Measurements from ENCODE around the gene TSR1. TPM values are rescaled to one million over a fixed set of nuclear protein-coding genes. Genes with fewer than 3 reads are reported as not detected.

Gene TSR1
- total RNA-seq, 1 experiment from 2014 or later = 30.9 TPM

DNA sequence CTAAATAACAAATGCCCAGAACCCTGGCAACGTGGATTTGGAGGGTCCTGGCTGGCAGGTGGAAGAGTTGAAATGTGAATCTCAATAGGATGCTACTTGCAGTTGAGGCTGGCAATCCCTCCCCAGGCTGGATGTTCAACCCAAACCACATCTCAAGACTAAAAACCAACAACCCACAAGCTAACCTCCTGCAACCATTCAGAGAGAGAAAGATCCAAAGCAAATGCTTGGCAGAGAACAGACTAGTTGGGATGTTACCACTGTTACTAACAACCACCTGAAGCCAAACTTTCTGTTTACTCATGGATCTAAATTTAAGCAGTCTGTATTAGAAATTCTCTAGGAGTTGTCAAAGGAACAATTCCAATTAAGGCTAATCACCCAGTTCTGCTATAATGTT is 60.5 kb downstream of the TSR1 start:
- Histone ChIP-seq H3K9me3 (no peaks in the 10 kb centered on the region), H3K4me3 (no peak overlapping the region), H3K36me3 (peaks cover 6% of the 10 kb centered on the region), H3K27me3 (no peaks in the 10 kb centered on the region)
- DNase-seq = no peak

DNA sequence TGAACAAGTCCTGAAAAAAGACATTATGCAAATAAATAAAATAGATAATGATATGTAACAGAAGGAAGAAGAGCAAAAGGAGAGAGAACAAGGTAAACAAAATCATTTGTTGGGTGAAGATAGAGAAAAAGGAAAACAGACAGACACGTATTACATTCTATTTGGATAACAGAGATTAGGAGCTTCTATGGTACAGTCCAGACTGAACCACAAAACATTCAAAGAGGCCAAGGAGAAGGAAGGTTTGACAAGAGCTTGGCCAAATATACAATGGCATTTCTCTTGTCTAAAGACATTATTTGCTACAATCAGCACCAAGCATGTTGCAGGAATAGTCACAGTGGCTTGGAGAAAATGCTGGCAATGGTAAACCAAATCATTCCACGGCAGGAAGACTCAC is 61.8 kb downstream of the TSR1 start:
- DNase-seq = no peak
- Histone ChIP-seq H3K27me3 (no peaks in the 10 kb centered on the region), H3K4me3 (no peak overlapping the region), H3K36me3 (no peaks in the 10 kb centered on the region), H3K9me3 (no peaks in the 10 kb centered on the region)

Other genes starting within 250 kb of the TSR1 start
- 15.3 and 24.9 TPM in 2 replicates for gene SMG6, start 32.7 kb downstream of the TSR1 start, total RNA-seq (2014; rRNA removed; shearing (Covaris generic); ENCODE audit: low replicate concordance)
- gene SRR, start 32.5 kb downstream of the TSR1 start, total RNA-seq (2014; rRNA removed; shearing (Covaris generic); ENCODE audit: low replicate concordance) = 26.5 and 34.3 TPM in 2 replicates
- 7.8 and 9.6 TPM in 2 replicates for gene SGSM2, start 1.0 kb upstream of the TSR1 start, total RNA-seq (2014; rRNA removed; shearing (Covaris generic); ENCODE audit: low replicate concordance)
- 0.07 and 1.4 TPM in 2 replicates for gene MNT, start 64.6 kb upstream of the TSR1 start, total RNA-seq (2014; rRNA removed; shearing (Covaris generic); ENCODE audit: low replicate concordance)
- 21.3 and 47.7 TPM in 2 replicates for gene METTL16, start 175.4 kb upstream of the TSR1 start, total RNA-seq (2014; rRNA removed; shearing (Covaris generic); ENCODE audit: low replicate concordance)